NCI-H524 treated with DMSO at 0.1 percent for 48 hours (cell line): ENCODE measurements around the gene VASP.
A peak's percentile ranks its signal among the peaks of the same experiment; 100 is the strongest.

Experiments used
- DNase-seq: peaks from one replicate; lab custom pipeline; 2025; lab: John Stamatoyannopoulos, UW

Gene VASP

DNA sequence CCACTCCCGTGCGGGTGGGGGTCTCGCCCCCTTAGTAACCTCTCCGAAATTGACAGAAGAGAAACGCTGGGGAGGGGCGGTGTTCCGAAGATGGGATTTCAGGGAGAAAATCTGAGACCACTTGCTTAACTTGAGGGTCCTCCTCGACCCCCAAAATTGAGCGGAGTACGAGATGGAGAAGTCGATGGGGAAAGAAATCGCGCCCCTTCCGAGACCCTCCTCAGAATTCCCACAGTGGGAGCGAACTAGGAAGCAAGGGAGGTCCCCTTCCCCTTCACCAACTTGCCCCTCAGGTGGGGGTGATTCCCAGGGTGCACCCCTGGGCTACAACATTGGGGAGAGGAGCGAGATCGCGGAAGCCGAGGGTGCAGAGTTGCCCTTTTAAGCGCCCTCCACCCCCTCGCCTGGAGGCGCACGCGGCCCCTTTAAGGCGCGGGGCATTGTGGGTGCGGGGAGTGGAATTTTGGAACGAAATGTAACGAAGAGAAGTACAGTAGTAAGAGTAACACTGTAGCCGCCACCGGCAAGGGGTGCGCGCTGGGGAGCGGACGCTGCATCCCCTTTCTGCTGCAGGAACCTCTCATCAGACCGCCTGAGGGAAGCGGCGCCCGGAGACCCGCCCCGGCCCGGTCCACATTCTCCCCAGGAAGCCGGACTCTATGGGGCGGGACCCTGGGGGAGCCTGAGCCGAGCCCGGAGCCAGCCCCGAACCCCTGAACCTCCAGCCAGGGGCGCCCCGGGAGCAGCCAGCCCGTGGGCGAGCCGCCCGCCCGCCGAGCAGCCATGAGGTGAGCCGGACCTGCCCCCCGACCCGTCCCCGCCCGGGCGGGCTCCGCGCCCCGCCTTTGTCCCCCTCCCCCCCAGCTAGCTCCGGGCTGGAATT lies at the start of gene VASP:
Gene VASP, plus strand, starts transcription at position 491 of the 883 bp plus-strand sequence. Its CDS starts 293 bp downstream, at position 784.
- DNase-seq, result peak; percentile 28

DNA sequence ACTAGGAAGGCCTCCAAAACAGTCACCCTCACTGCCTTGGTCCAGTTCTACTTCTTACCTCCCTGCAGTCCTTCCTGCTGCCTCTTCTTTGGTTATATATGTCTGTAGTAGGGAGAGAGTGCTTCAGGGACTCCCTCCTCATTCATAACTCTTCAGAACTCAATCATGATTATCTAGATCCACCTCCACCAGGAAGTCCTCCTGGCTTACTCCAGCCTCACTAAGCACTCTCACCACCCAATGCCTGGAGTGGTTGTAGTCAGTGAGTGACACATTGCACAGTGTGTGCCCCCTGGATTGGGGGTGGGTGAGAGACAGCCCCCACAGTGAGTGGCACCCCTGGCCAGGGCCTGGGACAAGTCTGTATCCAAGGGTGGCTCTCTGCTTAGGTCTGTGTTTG lies 49.5 kb upstream of the VASP start:
- DNase-seq, result no peak

DNA sequence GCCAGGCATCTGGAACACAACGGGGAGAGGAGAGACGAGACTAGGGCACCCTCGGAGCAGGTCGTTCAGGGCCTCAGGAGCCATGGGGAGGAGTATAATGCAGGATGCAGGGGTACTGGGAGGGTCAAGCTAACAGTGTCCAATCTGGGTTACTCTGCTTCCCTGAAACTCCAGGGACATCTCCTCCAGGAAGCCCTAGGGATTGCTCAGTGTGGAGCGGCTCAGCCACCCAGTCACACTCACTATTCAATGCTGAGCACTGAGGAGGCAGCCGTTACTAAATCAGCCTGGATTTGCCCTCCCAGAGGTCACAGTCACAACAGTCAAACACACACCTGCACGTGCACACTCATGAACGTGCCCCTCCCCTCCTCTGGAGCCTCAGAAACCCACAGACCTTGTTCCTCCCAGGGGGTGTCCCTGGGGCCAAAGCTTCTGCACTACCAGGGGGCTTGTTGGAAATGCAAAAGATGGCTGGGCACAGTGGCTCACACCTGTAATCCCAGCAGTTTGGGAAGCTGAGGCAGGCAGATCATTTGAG lies 46.4 kb upstream of the VASP start:
- no peak for DNase-seq

DNA sequence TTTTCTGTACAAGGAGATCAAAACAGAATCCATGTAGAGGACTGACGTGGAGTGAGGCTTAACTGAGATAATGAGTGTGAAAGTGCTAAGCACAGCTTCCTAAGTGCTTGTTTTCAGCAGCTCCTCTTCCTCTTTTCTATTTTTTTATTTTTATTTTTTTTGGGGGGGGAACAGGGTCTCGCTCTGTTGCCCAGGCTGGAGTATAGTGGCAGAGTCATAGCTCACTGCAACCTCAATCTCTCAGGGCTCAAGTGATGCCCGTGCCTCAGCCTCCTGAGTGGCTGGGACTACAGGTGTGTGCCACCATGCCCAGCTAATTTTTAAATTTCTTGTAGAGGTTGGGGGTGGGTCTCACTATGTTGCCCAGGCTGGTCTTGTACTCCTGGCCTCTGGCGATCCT lies 45.1 kb upstream of the VASP start:
- DNase-seq, result no peak

DNA sequence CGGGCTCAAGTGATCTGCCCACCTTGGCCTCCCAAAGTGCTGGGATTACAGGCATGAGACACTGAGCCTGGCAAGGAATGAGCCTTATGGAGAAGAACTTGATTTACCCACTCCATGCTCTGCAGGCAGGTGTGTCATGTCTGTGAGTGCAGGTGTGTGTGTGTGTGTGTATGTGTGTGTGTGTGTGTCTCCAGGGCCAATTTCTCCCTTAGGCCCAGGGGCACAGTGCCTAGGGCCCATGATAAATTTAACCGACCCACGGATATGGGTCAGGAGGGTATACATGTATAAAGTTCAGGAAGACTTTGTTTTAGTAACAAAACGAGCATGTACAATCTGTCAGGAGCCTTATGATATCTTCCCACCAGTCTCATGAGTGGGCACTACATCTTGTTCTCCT lies 44.0 kb upstream of the VASP start:
- no peak for DNase-seq

DNA sequence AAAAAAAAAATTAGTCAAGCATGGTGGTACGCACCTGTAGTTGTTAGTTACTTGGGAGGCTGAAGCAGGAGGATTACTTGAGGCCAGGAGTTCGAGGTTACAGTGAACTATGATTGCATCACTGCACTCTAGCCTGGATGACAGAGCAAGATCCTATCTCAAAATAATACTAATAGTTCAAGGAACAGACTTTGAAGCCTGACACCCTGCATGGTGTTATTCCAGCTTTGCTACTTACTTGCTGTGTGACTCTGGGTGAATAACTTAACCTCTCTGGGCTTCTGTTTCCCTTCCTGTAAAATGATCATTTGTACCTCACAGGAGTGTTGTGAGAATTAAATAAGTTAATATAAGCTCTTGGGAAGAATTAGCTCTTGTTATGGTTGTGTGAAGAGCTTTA lies 43.0 kb upstream of the VASP start:
- DNase-seq, result no peak

DNA sequence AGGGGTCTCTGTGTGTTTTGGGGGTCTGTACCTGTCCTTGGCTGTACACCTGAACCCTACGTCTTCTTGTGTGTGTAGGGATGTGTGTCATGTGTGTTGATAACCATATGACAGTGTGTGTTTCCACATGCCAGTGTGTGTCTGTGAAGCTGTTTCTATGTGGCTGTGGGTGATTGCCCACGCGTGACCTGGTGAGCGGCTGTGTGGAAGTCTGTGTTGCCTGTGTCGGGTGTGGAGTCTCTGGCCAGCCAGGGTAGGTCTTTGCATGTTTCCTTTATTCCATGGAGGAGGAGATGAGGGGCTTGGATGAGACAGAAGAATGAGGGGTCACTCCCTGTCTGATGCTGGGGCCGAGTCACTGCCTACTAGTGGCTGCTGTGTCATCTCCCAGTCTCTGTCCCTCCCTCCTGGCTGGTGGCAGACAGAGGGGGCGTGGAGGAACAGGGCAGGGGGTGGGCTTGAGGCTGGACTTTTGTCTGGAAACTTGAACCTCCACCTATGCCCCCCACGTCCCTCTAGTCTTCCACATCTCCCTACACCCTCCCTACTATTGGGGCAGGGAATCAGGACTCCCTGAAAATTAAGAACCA lies 42.3 kb upstream of the VASP start:
- no peak for DNase-seq

DNA sequence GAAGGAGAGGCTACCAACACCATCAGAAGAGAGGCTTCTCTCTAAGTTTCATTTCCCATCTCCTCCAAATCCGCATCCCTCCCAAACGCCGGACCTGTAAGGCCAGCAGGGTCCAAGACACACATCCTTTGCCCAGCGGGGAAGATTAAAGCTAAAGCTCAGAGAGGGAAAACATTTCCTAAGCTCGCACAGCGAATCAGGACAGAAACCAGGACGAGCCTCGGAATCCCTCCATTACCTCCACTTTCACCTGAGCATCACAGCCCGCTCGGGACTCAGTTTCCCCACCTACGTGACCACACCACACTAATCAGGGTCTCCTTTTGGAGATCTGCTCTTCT lies 40.2 kb upstream of the VASP start:
- no peak for DNase-seq

DNA sequence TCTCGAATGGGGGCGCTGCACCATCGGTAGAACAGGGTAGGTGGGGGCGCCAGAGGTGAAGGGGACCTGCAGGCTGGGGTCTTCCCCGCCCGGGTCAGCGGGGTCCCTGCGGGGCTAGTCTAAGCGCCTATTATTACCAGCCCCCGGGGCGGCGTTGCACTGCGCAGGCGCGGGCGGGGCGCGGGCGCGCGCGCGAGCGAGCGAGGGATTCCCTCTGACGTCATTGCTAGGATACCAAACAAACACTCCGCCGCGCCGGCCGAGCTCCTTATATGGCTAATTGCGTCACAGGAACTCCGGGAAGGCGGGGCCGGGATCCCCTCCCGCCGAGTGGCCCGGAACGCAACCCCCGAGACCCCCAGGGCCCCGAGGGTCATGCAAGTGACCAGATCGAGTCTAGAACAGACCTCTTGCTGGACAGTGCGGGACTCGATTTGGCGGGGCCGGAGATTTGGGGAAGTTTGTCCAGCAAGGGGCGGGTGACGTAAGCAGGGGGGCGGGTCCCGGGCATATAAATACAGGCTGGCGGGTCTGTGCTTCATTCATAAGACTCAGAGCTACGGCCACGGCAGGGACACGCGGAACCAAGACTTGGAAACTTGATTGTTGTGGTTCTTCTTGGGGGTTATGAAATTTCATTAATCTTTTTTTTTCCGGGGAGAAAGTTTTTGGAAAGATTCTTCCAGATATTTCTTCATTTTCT lies 39.7 kb upstream of the VASP start, which contains the start of gene FOSB:
Gene FOSB, plus strand, starts transcription at position 541 of the 703 bp plus-strand sequence. CDS start 591 bp downstream, outside the sequence.
- no peak for DNase-seq

DNA sequence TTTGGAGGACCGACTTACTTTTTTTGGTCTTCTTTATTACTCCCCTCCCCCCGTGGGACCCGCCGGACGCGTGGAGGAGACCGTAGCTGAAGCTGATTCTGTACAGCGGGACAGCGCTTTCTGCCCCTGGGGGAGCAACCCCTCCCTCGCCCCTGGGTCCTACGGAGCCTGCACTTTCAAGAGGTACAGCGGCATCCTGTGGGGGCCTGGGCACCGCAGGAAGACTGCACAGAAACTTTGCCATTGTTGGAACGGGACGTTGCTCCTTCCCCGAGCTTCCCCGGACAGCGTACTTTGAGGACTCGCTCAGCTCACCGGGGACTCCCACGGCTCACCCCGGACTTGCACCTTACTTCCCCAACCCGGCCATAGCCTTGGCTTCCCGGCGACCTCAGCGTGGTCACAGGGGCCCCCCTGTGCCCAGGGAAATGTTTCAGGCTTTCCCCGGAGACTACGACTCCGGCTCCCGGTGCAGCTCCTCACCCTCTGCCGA lies 39.1 kb upstream of the VASP start:
- DNase-seq, result no peak

DNA sequence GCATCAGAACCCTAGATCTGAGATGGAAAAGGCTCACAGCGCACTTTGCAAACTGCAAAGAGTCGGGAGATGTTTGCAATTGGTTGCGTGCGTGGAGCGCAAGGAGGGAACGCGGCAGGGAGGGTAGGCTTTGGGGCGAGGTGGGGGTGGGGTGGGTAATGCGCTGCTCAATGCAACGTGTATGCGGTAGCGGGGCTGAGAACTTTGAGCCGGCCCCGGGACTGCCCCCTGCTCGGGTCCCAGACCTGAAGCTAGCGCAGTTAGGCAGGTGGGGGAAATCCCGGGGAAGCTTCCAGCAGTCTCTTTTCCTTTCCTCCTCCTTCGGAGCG lies 38.5 kb upstream of the VASP start:
- no peak for DNase-seq

DNA sequence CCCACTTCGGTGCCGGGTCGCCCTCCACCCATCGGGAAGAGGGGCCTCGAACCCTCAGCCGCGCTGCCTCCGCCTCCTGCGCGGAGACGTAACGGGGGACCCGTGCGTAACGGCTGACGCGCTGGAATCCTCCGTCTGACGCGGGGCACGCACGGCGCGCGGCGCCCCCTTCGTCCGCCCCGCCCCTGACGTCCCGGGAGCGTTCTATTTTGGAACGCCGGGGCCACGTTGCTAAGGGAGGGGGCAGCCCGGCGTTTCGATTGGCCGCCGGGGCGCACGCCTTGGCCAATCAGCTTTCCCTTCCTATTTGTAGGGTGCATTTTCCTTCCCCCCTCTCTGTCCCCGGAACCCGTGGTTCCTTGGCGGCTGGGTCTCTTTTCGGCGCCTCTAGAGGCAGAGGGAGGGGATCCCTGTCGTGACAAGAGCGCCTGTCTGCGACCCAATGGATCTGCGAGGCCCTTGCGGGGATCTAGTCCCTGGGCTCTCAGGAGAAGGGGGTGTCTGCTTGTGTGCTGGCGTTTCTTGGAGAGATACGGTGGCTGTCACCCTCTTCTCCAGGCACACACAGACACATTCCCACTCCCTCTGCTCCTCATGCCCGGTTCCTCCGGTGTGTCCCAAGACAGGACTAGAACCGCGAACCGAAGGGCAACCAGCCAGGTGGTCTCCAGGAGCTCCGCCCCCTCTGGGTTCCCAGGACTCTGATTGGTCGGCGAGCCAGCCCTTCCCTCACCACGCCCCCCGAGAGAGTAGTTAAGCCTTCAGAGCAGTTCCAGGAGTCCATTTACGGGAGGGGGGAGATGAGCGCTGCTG lies 37.9 kb upstream of the VASP start:
- peak; percentile 56 for DNase-seq

DNA sequence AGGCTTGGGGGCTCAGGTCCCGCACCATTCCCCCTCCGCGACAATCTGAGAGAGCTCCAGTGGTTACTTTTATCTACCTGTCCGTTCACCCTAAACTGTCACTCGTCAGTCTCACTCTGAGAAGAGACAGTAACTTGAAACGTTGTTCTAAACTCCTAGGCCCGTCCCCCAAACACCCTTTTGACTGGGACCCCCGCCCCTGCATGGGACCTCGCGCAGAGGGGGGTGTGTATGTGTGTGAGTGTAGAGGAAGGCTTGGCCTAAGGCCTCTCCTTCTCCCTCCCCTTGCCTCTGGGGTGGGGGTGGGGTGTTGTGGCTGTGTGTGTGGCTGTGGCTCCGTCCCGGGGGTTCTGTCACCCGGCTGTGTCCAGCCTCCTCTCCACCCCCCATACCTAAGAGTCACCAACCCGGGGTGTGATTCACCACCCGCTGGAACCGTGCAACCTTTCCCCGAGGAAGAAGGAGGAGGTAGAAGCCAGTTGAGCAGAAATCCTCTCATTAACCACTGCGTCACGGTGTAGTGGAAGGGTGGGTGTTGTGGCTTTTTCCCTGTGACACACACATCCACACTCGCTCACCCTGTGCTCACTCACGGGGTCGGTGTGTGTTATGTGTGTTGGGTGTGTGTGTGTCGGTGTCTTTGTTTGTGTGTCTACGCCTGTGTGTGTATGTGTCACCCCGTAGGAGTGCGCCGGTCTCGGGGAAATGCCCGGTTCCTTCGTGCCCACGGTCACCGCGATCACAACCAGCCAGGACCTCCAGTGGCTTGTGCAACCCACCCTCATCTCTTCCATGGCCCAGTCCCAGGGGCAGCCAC lies 37.1 kb upstream of the VASP start:
- DNase-seq, result no peak

DNA sequence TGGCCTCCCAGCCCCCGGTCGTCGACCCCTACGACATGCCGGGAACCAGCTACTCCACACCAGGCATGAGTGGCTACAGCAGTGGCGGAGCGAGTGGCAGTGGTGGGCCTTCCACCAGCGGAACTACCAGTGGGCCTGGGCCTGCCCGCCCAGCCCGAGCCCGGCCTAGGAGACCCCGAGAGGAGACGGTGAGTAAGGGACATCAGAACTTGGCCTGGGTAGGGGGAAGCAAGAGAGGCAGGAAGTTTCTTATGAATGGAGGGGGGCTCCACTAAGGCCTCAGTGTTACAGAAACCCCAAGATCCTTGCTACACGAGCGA lies 36.6 kb upstream of the VASP start:
- no peak for DNase-seq

DNA sequence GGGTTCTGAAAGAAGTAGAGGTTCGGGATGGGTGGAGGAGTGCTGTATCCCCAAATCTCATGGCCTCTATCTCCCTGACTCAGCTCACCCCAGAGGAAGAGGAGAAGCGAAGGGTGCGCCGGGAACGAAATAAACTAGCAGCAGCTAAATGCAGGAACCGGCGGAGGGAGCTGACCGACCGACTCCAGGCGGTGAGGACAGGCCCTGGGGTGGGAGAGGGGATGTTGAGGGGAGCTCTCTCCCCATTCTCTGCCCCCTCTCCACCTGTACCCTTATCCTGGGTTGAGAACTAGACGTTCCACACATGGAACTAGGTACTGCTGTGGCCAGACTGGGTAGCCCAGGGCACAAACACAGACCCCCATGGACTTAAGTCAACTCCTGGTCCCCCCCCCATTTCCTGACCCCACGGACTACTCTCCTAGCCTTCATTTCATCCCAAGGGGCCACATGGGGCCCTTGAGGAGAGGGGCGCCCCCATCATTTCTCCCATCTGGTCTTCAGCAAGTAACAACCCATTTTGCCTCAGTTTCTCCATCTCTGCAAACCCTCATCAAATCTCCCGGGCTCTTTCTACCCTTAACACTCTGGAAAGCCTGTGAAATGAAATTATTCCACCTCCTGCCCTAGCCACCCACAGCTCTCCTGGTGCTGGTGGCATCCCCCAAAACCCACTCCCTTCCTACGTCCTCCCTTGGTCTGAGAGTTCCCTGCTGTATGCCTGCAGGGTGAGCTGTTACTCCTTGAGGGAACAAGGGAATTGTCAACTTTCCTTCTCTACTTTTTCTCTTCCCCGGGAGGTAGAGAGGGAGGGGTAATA lies 36.0 kb upstream of the VASP start:
- no peak for DNase-seq

DNA sequence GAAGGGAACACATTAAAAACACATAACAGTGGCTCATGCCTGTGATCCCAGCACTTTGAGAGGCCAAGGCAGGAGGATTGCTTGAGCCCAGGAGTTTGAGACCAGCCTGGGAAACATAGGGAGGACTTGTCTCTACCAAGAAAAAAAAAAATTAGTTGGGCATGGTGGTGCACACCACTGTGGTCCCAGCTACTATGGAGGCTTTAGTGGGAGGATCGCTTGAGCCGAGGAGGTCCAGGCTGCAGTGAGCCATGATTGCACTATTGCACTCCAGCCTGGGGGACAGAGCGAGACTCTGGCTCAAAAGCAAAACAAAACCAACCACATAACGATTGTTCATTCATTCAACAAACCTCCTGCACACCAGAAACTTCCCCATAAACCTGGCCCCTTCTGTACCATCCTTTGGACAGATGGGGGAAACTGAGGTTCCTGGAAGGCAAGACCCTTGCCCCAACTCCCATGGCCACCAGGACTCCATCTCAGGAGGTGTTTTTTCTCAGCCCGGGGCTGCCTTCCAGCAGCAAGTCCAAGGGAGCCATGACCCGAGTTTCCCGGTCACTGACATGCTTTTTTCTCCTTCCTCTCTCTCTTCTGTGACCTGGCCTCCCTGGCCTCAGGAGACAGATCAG lies 35.2 kb upstream of the VASP start:
- no peak for DNase-seq

DNA sequence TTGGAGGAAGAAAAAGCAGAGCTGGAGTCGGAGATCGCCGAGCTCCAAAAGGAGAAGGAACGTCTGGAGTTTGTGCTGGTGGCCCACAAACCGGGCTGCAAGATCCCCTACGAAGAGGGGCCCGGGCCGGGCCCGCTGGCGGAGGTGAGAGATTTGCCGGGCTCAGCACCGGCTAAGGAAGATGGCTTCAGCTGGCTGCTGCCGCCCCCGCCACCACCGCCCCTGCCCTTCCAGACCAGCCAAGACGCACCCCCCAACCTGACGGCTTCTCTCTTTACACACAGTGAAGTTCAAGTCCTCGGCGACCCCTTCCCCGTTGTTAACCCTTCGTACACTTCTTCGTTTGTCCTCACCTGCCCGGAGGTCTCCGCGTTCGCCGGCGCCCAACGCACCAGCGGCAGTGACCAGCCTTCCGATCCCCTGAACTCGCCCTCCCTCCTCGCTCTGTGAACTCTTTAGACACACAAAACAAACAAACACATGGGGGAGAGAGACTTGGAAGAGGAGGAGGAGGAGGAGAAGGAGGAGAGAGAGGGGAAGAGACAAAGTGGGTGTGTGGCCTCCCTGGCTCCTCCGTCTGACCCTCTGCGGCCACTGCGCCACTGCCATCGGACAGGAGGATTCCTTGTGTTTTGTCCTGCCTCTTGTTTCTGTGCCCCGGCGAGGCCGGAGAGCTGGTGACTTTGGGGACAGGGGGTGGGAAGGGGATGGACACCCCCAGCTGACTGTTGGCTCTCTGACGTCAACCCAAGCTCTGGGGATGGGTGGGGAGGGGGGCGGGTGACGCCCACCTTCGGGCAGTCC lies 34.5 kb upstream of the VASP start:
- no peak for DNase-seq

DNA sequence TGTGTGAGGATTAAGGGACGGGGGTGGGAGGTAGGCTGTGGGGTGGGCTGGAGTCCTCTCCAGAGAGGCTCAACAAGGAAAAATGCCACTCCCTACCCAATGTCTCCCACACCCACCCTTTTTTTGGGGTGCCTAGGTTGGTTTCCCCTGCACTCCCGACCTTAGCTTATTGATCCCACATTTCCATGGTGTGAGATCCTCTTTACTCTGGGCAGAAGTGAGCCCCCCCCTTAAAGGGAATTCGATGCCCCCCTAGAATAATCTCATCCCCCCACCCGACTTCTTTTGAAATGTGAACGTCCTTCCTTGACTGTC lies 34.0 kb upstream of the VASP start:
- DNase-seq, result no peak
